Upper lobe of left lung (tissue), 4 donors: ENCODE data around the gene COL6A3.

Source experiments
- CTCF ChIP-seq, 6 experiments: fragments of 450-650 bp in 4 of 6; fragments of 200-600 bp in 2 of 6; sonication (generic) in 2 of 6; IDR thresholded peaks; one replicate each; pipeline ENCODE4 v1.5.1; 2016 to 2019; ENCODE audit warnings: antibody characterized with exemption in 6 of 6
- POLR2AphosphoS5 ChIP-seq, 2 donors: sonication (generic); formaldehyde crosslinking; IDR thresholded peaks; one replicate each; pipeline ENCODE4 v1.5.1; 2017; ENCODE audit warnings: antibody characterized with exemption in 2 of 2

DNA sequence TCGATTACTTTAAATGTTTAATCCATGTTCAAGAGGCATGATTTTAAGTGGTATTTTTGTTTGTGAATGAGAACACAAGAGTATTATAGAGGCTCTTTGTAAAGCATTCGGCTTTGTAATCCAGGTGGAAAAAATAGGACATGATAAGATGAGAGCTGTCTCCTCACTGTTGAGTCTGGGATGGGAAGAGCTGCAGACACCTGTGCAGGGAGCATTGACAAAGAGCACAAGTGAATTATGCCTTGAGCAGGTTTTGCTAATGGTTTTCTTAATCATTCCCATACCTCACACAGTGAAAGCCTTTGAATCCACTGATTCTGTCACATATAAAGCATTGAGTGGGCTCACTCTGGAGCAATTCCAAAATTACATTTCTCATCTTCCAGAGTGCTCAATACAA, 9.6 kb downstream of the COL6A3 start:
- TF ChIP-seq CTCF (IDR thresholded peaks at IDR 0.05) (no peak), POLR2AphosphoS5 (IDR thresholded peaks at IDR 0.05) (no peak)
